HG02571 (cell line): ENCODE results near the gene THOC5.
"Not testable (repeated sequence)": the region's sequence is repeated elsewhere in the genome, so short reads cannot be mapped to it uniquely, and the experiment has no call there.

ENCODE experiments used
- ATAC-seq: cut with Tn5 transposase; IDR thresholded peaks from one replicate; pipeline ENCODE4 v1.9.1; 2021; ENCODE audit warnings: mild to moderate bottlenecking, moderate library complexity; ENCODE audit not compliant: unreplicated experiment

Gene THOC5

DNA sequence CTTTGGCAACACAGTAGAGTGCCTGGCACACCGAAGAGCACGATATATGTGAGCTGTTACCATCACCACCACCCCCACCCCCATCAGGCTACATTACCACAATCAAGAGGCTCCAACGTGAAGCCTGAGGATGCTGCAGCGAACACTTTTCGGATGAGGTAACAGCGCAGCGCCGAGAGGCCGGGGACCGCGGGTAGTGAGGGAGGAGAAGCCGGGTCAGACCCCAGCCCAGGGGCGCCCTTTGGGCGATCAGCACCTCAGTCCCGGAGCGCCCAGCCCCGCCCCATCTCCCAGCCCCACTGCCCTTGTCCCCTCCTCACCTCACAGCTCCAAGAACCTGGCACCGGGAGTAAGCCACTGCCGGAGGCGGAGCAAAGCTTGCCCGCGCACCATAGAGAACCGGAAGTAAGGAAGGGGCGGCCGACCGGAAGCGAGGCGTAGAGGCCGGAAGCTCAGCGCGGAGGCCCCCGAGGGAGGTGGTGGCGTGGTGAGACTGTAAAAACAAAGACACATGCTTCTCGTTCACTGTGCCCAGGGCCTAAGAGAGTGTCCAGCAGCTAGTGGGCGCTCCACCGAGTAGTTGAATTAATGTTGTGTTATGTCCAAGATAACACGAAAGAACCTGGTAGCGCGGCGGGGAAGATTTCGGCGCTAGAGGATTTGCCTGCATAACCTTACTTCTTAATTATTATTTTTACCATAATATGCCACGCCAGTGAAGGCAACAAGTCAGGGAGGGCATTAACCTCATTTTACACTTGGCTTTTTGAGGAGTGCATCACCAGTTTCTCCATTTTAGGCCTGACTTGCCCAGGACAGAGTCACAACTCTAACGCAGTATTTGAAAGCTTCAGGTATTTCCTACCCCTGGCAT lies at the start of gene THOC5:
Gene THOC5 (minus strand): TSS at position 407 of the 874 bp plus-strand sequence. CDS start 4,610 bp downstream, outside the sequence.
- peak; percentile 89 for ATAC-seq

- ATAC-seq, result no peak
Measured at GRCh38 chr22:29598684-29599020, 45.1 kb upstream of the THOC5 start.

- ATAC-seq, result not testable (repeated sequence)
Measured at GRCh38 chr22:29597871-29598683, 44.5 kb upstream of the THOC5 start.

DNA sequence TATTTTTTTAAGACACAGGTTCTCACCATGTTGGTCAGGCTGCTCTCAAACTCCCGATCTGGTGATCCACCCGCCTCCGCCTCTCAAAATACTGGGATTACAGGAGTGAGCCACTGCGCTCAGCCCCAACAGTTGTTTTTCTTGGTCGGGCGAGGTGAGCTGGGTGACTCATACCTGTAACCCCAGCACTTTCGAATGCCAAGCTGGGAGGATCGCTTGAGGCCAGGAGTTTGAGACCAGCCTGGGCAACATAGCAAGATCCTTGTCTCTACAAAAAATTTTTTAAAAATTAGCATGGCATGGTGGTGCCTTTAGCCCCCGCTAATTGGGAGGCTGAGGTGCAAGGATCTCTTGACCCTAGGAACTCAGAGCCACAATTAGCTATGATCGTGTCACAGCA lies 42.9 kb upstream of the THOC5 start:
- ATAC-seq, result no peak

DNA sequence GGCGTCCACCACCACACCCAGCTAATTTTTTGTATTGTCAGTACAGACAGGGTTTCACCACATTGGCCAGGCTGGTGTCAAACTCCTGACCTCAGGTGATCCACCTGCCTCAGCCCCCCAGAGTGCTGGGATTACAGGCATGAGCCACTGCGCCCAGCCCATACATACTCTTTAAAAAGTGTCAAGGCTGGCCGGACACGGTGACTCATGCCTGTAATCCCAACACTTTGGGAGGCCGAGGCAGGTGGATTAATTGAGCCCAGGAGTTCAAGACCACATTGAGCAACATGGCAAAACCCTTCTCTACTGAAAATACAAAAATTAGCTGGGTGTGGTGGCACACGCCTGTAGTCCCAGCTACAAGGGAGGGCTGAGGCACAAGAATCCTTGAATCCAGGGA lies 40.9 kb upstream of the THOC5 start:
- ATAC-seq, result not testable (repeated sequence)

DNA sequence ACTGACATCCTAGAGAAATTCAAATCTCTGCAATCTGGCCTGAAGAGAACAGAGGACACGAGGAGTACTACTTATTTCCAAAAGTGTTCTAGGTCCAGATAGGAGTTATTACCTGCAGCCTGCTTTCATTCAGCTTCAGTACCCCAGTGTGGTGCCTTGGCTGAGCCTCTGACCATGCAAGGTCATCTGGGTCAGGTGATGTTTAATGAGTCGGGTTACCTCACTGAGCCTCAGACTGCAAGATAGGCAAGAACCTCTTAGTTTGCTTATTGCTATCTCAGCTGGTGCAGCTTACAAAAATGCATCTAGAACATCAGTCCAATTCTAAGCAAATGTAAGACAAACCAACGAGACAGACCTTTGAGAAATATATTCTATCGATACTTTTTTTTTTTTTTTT lies 40.4 kb upstream of the THOC5 start:
- ATAC-seq, result no peak

DNA sequence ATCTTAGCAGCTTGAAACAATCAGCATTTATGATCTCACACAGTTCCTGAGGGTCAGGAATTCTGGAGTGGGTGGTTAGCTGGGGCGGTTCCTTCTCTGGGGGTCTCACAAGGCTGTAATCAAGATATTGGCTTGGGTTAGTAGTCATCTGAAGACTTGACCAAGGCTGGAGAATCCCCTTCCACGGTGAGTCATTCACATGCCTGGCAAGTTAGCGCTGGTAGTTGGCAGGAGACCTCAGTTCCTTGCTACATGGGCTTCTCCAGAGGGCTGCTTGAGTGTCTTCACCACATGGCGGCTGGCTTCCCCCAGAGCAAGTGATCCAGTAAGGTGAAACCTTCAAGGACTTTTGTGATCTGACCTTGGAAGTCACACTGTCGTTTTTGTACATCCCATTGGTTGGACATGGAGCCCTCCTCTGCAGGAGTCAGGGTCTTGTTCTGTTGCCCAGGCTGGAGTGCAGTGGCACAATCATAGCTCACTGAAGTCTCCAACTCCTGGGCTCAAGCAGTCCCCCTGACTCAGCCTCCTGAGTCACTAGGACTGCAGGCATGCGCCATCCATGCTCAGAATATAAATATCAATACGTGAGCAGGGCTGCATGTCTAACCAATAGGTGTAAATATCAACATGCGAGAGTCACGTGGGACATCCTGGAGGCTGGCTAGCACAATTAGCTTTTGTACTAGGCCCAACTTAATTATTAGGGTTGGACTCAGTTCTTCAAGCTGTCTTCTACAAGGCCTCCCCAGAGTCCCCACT lies 34.6 kb upstream of the THOC5 start:
- no peak for ATAC-seq

DNA sequence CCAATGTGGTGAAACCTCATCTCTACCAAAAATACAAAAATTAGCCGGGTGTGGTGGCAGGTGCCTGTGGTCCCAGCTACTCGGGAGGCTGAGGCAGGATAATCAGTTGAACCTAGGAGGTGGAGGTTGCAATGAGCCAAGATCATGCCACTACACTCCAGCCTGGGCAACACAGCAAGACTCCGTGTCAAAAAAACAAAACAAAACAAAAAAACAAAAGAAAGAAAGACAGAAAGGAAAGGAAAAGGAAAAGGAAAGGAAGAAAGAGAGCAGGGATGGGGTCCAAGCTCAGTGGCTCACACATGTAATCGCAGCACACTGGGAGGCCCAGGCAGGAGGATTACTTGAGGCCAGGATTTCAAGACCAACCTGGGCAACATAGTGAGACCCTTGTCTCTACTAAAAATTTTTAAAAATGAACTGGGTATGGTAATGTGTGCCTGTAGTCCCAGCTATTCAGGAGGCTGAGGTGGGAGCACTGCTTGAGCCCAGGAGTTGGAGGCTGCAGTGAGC lies 32.7 kb upstream of the THOC5 start:
- not testable (repeated sequence) for ATAC-seq

DNA sequence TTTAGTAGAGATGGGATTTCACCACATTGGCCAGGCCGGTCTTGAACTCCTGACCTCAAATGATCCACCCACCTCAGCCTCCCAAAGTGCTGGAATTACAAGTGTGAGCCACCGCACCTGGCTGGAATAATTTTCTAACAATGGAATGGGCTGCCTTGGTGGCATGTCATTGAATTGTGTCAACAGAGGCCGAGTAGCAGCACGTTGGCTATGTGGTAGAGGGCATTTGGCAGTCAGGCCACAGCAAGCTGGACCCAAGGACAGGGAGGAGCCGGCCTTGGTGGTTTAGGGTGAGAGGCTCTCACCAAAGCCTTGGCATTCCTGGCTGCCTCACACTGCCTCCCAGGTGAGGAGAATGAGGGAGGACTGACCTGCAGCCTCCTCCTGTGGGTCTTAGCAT lies 31.4 kb upstream of the THOC5 start:
- ATAC-seq, result no peak

DNA sequence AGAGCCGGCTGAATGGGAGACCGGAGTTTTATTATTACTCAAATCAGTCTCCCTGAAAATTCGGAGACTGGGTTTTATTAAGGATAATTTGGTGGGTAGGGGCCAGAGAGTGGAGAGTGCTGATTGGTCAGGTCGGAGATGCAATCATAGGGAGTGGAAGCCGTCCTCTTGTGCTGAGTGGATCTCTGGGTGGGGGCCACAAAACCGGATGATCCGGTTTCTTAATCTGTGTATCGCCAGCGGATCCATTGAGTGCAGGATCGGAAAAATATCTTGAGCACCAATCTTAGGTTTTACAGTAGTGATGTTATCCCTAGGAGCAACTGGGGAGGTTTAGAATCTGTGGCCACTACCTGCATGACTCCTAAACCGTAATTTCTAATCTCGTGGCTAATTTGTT lies 28.2 kb upstream of the THOC5 start:
- ATAC-seq, result no peak

GRCh38 chr22:29580200-29580810 lies 26.7 kb upstream of the THOC5 start:
- peak; percentile 3 for ATAC-seq

GRCh38 chr22:29578462-29579200 lies 25.1 kb upstream of the THOC5 start:
- ATAC-seq, result no peak

DNA sequence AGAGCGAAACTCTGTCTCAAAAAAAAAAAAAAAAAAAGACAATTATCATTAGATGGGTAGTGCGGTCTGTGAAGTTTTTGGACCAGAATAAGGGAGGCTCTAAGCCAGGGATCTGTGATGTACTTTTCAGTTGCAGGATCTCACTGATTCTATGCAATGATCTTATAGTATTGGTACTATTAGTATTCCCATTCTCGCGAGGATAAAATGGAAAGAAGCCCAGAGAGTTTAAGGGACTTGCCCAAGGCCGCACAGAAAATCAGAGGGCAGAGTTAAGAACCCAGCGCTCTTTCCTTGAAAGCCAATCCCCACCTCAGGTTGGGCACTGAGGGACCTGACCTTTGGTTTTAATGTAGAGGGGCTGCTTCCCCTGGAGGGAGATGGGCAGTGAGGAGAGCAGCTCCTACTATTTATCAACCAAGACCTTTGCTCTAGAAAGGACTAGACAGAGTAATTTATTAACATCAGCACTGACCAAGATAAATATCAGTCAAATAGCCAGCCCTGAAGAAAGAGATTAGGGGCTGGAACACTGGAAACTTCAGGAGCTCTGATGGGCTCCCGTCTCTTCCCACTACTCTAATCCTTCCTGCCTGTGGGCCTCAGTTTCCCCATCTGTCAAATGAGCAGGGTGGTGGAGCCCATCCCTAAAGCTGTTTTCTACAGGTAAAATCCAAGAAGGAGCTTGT lies 21.3 kb upstream of the THOC5 start:
- ATAC-seq, result no peak

GRCh38 chr22:29570912-29571549 lies 17.5 kb upstream of the THOC5 start:
- ATAC-seq, result no peak

DNA sequence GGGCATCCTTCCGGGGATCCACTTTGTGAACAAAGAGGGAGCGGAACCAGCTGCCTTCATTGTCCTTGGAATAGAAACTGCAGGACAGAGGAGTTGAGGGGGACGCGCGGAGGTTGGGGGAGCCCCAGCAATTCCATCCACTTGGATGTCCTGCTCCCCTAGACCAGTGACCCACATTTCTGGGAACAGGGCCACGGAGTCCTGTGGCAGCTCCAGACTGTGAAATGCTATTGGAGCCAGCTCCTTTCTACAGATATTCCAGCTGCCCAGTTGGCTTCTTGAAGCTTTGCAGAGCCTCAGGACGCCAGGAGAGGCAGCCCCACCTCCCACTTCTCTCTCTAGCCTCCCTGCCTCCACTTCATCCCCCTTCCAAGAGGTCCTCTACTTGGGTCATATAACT lies 16.9 kb upstream of the THOC5 start:
- ATAC-seq, result no peak

GRCh38 chr22:29569011-29569678 lies 15.6 kb upstream of the THOC5 start:
- no peak for ATAC-seq

- ATAC-seq, result no peak
Measured at GRCh38 chr22:29567338-29567737, 13.8 kb upstream of the THOC5 start.

DNA sequence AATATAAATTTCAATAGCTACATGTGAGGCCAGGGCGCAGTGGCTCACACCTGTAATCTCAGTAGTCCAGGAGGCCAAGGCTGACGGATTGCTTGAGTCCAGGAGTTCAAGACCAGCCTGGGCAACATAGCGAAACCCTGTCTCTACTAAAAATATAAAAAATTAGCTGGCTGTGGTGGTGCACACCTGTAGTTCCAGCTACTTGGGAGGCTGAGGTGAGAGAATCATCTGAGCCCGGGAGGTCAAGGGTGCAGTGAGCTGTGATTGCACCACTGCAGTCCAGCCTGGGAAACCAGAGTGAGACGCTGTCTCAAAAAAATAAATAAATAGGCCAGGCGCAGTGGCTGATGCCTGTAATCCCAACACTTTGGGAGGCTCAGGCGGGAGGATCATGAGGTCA lies 13.0 kb upstream of the THOC5 start:
- not testable (repeated sequence) for ATAC-seq
